ENCODE results near the gene CCDC83. TPM values are rescaled to one million over a fixed set of nuclear protein-coding genes. Genes with fewer than 3 reads are reported as not detected.

The CCDC83 gene
- total RNA-seq, 3 donors from 2014 or later (not counting 1 experiment from before 2014, with no cell fraction given), result 0.12 TPM; not detected in 2

GRCh38 chr11:85869781-85870180 is 14.6 kb downstream of the CCDC83 start:
- Mint-ChIP-seq H3K4me3 (no peak overlapping the region), H3K27me3 (ENCODE audit: low read depth in 2 of 2) (no peaks in the 10 kb centered on the region), H3K9me3 (no peaks in the 10 kb centered on the region), H3K4me1 (no peaks in the 10 kb centered on the region), H3K36me3 (no peaks in the 10 kb centered on the region), H3K27ac (no peak overlapping the region)
- ATAC-seq, result no peak
- Histone ChIP-seq H3K4me1 (ENCODE audit: control insufficient read depth, insufficient read depth, low read length) (no peaks in the 10 kb centered on the region), H3K4me3 (ENCODE audit: low read length) (no peak overlapping the region), H3K9me3 (ENCODE audit: control insufficient read depth, insufficient read depth, low read length) (no peaks in the 10 kb centered on the region), H3K36me3 (ENCODE audit: control insufficient read depth, insufficient read depth, low read length) (no peaks in the 10 kb centered on the region), H3K27me3 (ENCODE audit: control insufficient read depth, insufficient read depth, low read length) (no peaks in the 10 kb centered on the region), H3K27ac (ENCODE audit: low read length) (no peak overlapping the region)
- TF ChIP-seq, protein P1, sequence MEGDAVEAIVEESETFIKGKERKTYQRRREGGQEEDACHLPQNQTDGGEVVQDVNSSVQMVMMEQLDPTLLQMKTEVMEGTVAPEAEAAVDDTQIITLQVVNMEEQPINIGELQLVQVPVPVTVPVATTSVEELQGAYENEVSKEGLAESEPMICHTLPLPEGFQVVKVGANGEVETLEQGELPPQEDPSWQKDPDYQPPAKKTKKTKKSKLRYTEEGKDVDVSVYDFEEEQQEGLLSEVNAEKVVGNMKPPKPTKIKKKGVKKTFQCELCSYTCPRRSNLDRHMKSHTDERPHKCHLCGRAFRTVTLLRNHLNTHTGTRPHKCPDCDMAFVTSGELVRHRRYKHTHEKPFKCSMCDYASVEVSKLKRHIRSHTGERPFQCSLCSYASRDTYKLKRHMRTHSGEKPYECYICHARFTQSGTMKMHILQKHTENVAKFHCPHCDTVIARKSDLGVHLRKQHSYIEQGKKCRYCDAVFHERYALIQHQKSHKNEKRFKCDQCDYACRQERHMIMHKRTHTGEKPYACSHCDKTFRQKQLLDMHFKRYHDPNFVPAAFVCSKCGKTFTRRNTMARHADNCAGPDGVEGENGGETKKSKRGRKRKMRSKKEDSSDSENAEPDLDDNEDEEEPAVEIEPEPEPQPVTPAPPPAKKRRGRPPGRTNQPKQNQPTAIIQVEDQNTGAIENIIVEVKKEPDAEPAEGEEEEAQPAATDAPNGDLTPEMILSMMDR (IDR thresholded peaks at IDR 0.05), result no peak
- WGBS (ENCODE audit: insufficient coverage), result 79% methylated on average over 2 of the region's 2 CpGs
- no peak for DNase-seq
- intact Hi-C loops (cut with micrococcal nuclease), result no loop called here

- Mint-ChIP-seq H3K27ac (no peak overlapping the region), H3K9me3 (no peaks in the 10 kb centered on the region), H3K36me3 (no peaks in the 10 kb centered on the region), H3K4me1 (no peaks in the 10 kb centered on the region), H3K27me3 (ENCODE audit: low read depth in 2 of 2) (peaks cover 5 to 7% of the 10 kb centered on the region in 2 donors), H3K4me3 (no peak overlapping the region)
- ATAC-seq (no peak), DNase-seq (no peak)
- 100% methylated on average over 1 of the region's 1 CpG for WGBS (ENCODE audit: insufficient coverage)
- Histone ChIP-seq H3K9me3 (ENCODE audit: control insufficient read depth, insufficient read depth, low read length) (no peaks in the 10 kb centered on the region), H3K4me3 (ENCODE audit: low read length) (no peak overlapping the region), H3K4me1 (ENCODE audit: control insufficient read depth, insufficient read depth, low read length) (no peaks in the 10 kb centered on the region), H3K27me3 (ENCODE audit: control insufficient read depth, insufficient read depth, low read length) (peaks cover 6% of the 10 kb centered on the region), H3K36me3 (ENCODE audit: control insufficient read depth, insufficient read depth, low read length) (no peaks in the 10 kb centered on the region), H3K27ac (ENCODE audit: low read length) (no peak overlapping the region)
- TF ChIP-seq, protein P1 (IDR thresholded peaks at IDR 0.05), result no peak
- intact Hi-C loops (cut with micrococcal nuclease), result no loop called here
Measured at GRCh38 chr11:85874265-85874664, 19.1 kb downstream of the CCDC83 start.

GRCh38 chr11:85875505-85875904 is 20.3 kb downstream of the CCDC83 start:
- H3K27ac Mint-ChIP-seq, result no peak overlapping the region
- Histone ChIP-seq H3K36me3 (ENCODE audit: control insufficient read depth, insufficient read depth, low read length) (no peaks in the 10 kb centered on the region), H3K9me3 (ENCODE audit: control insufficient read depth, insufficient read depth, low read length) (no peaks in the 10 kb centered on the region), H3K27ac (ENCODE audit: low read length) (no peak overlapping the region), H3K27me3 (ENCODE audit: control insufficient read depth, insufficient read depth, low read length) (peaks cover 6% of the 10 kb centered on the region), H3K4me3 (ENCODE audit: low read length) (no peak overlapping the region), H3K4me1 (ENCODE audit: control insufficient read depth, insufficient read depth, low read length) (no peaks in the 10 kb centered on the region)
- H3K9me3 Mint-ChIP-seq, result no peaks in the 10 kb centered on the region
- peaks cover 7% of the 10 kb centered on the region in 2 donors for H3K27me3 Mint-ChIP-seq (ENCODE audit: low read depth in 2 of 2)
- H3K4me1 Mint-ChIP-seq, result no peaks in the 10 kb centered on the region
- intact Hi-C loops (cut with micrococcal nuclease), result no loop called here
- no peaks in the 10 kb centered on the region for H3K36me3 Mint-ChIP-seq
- WGBS (ENCODE audit: insufficient coverage), result 95% methylated on average over 1 of the region's 1 CpG
- no peak overlapping the region for H3K4me3 Mint-ChIP-seq
- TF ChIP-seq, protein P1 (IDR thresholded peaks at IDR 0.05), result no peak
- no peak for DNase-seq
- ATAC-seq, result no peak

- Mint-ChIP-seq H3K4me1 (no peaks in the 10 kb centered on the region), H3K9me3 (no peaks in the 10 kb centered on the region), H3K27me3 (ENCODE audit: low read depth in 2 of 2) (peaks cover 0 to 7% of the 10 kb centered on the region in 2 donors), H3K27ac (no peak overlapping the region), H3K4me3 (no peak overlapping the region), H3K36me3 (no peaks in the 10 kb centered on the region)
- Histone ChIP-seq H3K27me3 (ENCODE audit: control insufficient read depth, insufficient read depth, low read length) (no peaks in the 10 kb centered on the region), H3K4me1 (ENCODE audit: control insufficient read depth, insufficient read depth, low read length) (no peaks in the 10 kb centered on the region), H3K9me3 (ENCODE audit: control insufficient read depth, insufficient read depth, low read length) (no peaks in the 10 kb centered on the region), H3K36me3 (ENCODE audit: control insufficient read depth, insufficient read depth, low read length) (no peaks in the 10 kb centered on the region), H3K27ac (ENCODE audit: low read length) (no peak overlapping the region), H3K4me3 (ENCODE audit: low read length) (no peak overlapping the region)
- DNase-seq (no peak), ATAC-seq (no peak)
- TF ChIP-seq, protein P1 (IDR thresholded peaks at IDR 0.05), result no peak
- intact Hi-C loops (cut with micrococcal nuclease), result no loop called here
- WGBS (ENCODE audit: insufficient coverage), result 83% methylated on average over 2 of the region's 4 CpGs
Measured at GRCh38 chr11:85884581-85885021, 29.4 kb downstream of the CCDC83 start.

Data from natural killer cell (primary cell).